OCI-LY7 (cell line): ENCODE data around the gene EPHB1.

Experiments used
- CTCF ChIP-seq: fragments of 200-600 bp; sonication (generic); conservative IDR thresholded peaks from 2 replicates; pipeline ENCODE4 v1.5.1; 2014; ENCODE audit warnings: mild to moderate bottlenecking, antibody characterized with exemption, low read length, moderate library complexity, mixed read lengths
- EZH2phosphoT487 ChIP-seq: fragments of 200-600 bp; sonication (generic); IDR thresholded peaks from 2 replicates; pipeline ENCODE4 v1.6.1; 2018; ENCODE audit warnings: low read depth, borderline replicate concordance, mild to moderate bottlenecking, mixed run types, antibody characterized with exemption, low read length, moderate library complexity, mixed read lengths

- TF ChIP-seq CTCF (no peak), EZH2phosphoT487 (no peak)
Measured at GRCh38 chr3:135009014-135009413, 214.0 kb downstream of the EPHB1 start.
